Neuronal stem cell (in vitro differentiated cells): ENCODE data around the gene TOR3A.
A peak's percentile ranks its signal among the peaks of the same experiment; 100 is the strongest.

Source experiments
- DNase-seq: peaks from one replicate; pipeline ENCODE4 v3.0.0-alpha.2; 2013; ENCODE audit warnings: low spot score
- H2AFZ ChIP-seq: one replicate; pipeline ENCODE4 v1.6.1; 2013; ENCODE audit warnings: mild to moderate bottlenecking, low read length, inconsistent platforms
- H2AK5ac ChIP-seq: 2 replicates; pipeline ENCODE4 v1.6.1; 2013; ENCODE audit warnings: low read depth, mild to moderate bottlenecking, inconsistent platforms, low read length, moderate library complexity, mixed read lengths
- H2BK120ac ChIP-seq: 2 replicates; pipeline ENCODE4 v1.6.1; 2013; ENCODE audit warnings: low read depth, mild to moderate bottlenecking, inconsistent platforms, low read length, moderate library complexity, mixed read lengths
- H2BK12ac ChIP-seq: one replicate; pipeline ENCODE4 v1.6.1; 2013; ENCODE audit warnings: low read length, inconsistent platforms
- H2BK15ac ChIP-seq: 2 replicates; pipeline ENCODE4 v1.6.1; 2013; ENCODE audit warnings: mild to moderate bottlenecking, low read length, inconsistent platforms, mixed read lengths
- H2BK5ac ChIP-seq: one replicate; pipeline ENCODE4 v1.6.1; 2013; ENCODE audit warnings: inconsistent platforms, mild to moderate bottlenecking, low read length, moderate library complexity
- H3K14ac ChIP-seq: one replicate; pipeline ENCODE4 v1.6.1; 2013; ENCODE audit warnings: low read length, inconsistent platforms
- H3K18ac ChIP-seq: 2 replicates; pipeline ENCODE4 v1.6.1; 2013; ENCODE audit warnings: low read length, inconsistent platforms
- H3K23ac ChIP-seq: 2 replicates; pipeline ENCODE4 v1.6.1; 2013; ENCODE audit warnings: low read depth, mild to moderate bottlenecking, mixed read lengths, low read length, inconsistent platforms; ENCODE audit not compliant: poor library complexity
- H3K27ac ChIP-seq: replicated peaks from 3 replicates; pipeline ENCODE4 v1.5.1; 2013; ENCODE audit warnings: low read length, inconsistent platforms
- H3K27me3 ChIP-seq, 3 experiments: 2 replicates each; pipeline ENCODE4 v1.6.1; 2013; ENCODE audit warnings: low read length in 3 of 3, mild to moderate bottlenecking in 2 of 3, inconsistent platforms in 1 of 3, low read depth in 1 of 3, mixed read lengths in 1 of 3, moderate library complexity in 1 of 3; ENCODE audit not compliant: control insufficient read depth in 3 of 3, insufficient read depth in 3 of 3
- H3K36me3 ChIP-seq, 2 donors: replicated peaks in 1 of 2; 2 replicates each; pipeline ENCODE4 v1.6.1; 2013; ENCODE audit warnings: low read length in 2 of 2; ENCODE audit not compliant: control insufficient read depth in 2 of 2, insufficient read depth in 2 of 2
- H3K4ac ChIP-seq: 2 replicates; pipeline ENCODE4 v1.6.1; 2013; ENCODE audit warnings: inconsistent platforms, mild to moderate bottlenecking, low read length, moderate library complexity
- H3K4me1 ChIP-seq, 2 donors: 1 replicate in 1 of 2; 2 replicates in 1 of 2; pipeline ENCODE4 v1.6.1; 2013; ENCODE audit warnings: low read length in 2 of 2, low read depth in 1 of 2; ENCODE audit not compliant: control insufficient read depth in 2 of 2, insufficient read depth in 1 of 2
- H3K4me2 ChIP-seq: one replicate; pipeline ENCODE4 v1.6.1; 2013; ENCODE audit warnings: mild to moderate bottlenecking, low read length, inconsistent platforms; ENCODE audit not compliant: insufficient read depth, poor library complexity, severe bottlenecking
- H3K4me3 ChIP-seq, 2 donors: 2 replicates each; pipeline ENCODE4 v1.5.1; 2013; ENCODE audit warnings: low read length in 2 of 2, mild to moderate bottlenecking in 2 of 2, inconsistent platforms in 1 of 2, moderate library complexity in 1 of 2
- H3K79me1 ChIP-seq: one replicate; pipeline ENCODE4 v1.6.1; 2013; ENCODE audit warnings: low read depth, mild to moderate bottlenecking, inconsistent platforms, low read length, moderate library complexity
- H3K9ac ChIP-seq: one replicate; pipeline ENCODE4 v1.6.1; 2013; ENCODE audit warnings: mild to moderate bottlenecking, low read depth, low read length, inconsistent platforms; ENCODE audit not compliant: poor library complexity
- H3K9me3 ChIP-seq, 2 donors: replicated peaks in 1 of 2; 2 replicates each; pipeline versions ENCODE3 to v1.6.1; 2013; ENCODE audit warnings: low read length in 2 of 2, mild to moderate bottlenecking in 2 of 2, inconsistent platforms in 1 of 2, low read depth in 1 of 2, mixed read lengths in 1 of 2, moderate library complexity in 1 of 2; ENCODE audit not compliant: control insufficient read depth in 2 of 2, insufficient read depth in 1 of 2
- H4K8ac ChIP-seq: one replicate; pipeline ENCODE4 v1.6.1; 2013; ENCODE audit warnings: low read depth, mild to moderate bottlenecking, inconsistent platforms, low read length, moderate library complexity
- H4K91ac ChIP-seq: one replicate; pipeline ENCODE4 v1.6.1; 2013; ENCODE audit warnings: low read length, low read depth, mild to moderate bottlenecking, inconsistent platforms; ENCODE audit not compliant: poor library complexity
- WGBS, 2 donors: extraction: QIAGEN DNeasy Blood & Tissue Kit; methylation state at CpG; one replicate each; pipeline ENCODE4 v1.1.7; 2013; ENCODE audit warnings: missing lambda C conversion rate in 2 of 2, mixed read lengths in 1 of 2; ENCODE audit not compliant: insufficient read length in 2 of 2, insufficient replicate concordance in 1 of 2; ENCODE audit errors: extremely low coverage in 2 of 2; 5-methylcytosine and 5-hydroxymethylcytosine counted together

The TOR3A gene

DNA sequence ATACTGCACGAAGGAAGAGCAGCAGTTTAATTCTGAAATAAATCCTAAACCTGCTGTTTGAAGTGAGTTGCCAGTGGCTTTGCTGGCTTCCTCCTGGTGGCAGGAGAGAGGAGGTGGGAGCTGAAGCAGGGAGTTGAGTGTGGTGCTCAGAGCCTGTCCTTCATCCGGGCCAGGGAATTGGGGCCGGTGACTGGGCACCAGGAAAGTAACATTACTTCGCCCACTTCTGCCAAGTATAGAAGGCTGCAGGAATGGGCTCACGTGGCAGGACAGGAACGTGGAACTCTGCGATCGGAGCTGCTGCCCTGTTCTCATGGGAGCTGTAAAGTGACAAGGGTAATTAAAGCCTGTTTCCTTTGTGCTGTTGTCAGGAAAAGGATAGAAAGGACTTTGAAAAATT lies 8.7 kb downstream of the TOR3A start:
- no CpG with 5 or more reads among the region's 8 CpGs for WGBS, 2 donors
- H2BK5ac ChIP-seq = no peak overlapping the region
- H2BK12ac ChIP-seq = no peak overlapping the region
- H3K27me3 ChIP-seq = no peaks in the 10 kb centered on the region
- no peak overlapping the region for H4K8ac ChIP-seq
- no peak overlapping the region for H3K14ac ChIP-seq
- H3K36me3 ChIP-seq = peaks cover 27 to 82% of the 10 kb centered on the region in 2 donors
- DNase-seq = no peak
- H3K79me1 ChIP-seq = no peaks in the 10 kb centered on the region
- no peak overlapping the region for H3K9ac ChIP-seq
- H2AK5ac ChIP-seq = no peak overlapping the region
- peaks cover 0 to 3% of the 10 kb centered on the region in 2 donors for H3K4me1 ChIP-seq
- H3K18ac ChIP-seq = no peak overlapping the region
- no peak overlapping the region for H2BK120ac ChIP-seq
- H3K4me3 ChIP-seq = no peak overlapping the region
- H3K4ac ChIP-seq = no peak overlapping the region
- H3K4me2 ChIP-seq = no peak overlapping the region
- no peak overlapping the region for H3K27ac ChIP-seq
- no peak overlapping the region for H2BK15ac ChIP-seq
- no peak overlapping the region for H2AFZ ChIP-seq
- no peak overlapping the region for H4K91ac ChIP-seq
- H3K9me3 ChIP-seq = no peaks in the 10 kb centered on the region
- no peak overlapping the region for H3K23ac ChIP-seq

- Histone ChIP-seq H3K27ac (no peak overlapping the region), H3K79me1 (no peaks in the 10 kb centered on the region), H3K9ac (no peak overlapping the region), H4K8ac (no peak overlapping the region), H4K91ac (no peak overlapping the region), H3K36me3 (peaks cover 29 to 83% of the 10 kb centered on the region in 2 donors), H2BK5ac (no peak overlapping the region), H2AK5ac (no peak overlapping the region), H3K9me3 (no peaks in the 10 kb centered on the region), H2BK12ac (no peak overlapping the region), H3K4ac (no peak overlapping the region), H2BK120ac (no peak overlapping the region), H3K4me3 (no peak overlapping the region), H3K18ac (no peak overlapping the region), H2BK15ac (no peak overlapping the region), H3K4me1 (peaks cover 0 to 3% of the 10 kb centered on the region in 2 donors), H3K14ac (no peak overlapping the region), H2AFZ (no peak overlapping the region), H3K27me3 (no peaks in the 10 kb centered on the region), H3K23ac (no peak overlapping the region), H3K4me2 (no peak overlapping the region)
- no peak for DNase-seq
- WGBS, 2 donors = no CpG with 5 or more reads among the region's 4 CpGs
Measured at GRCh38 chr1:179090923-179091322, 9.1 kb downstream of the TOR3A start.

DNA sequence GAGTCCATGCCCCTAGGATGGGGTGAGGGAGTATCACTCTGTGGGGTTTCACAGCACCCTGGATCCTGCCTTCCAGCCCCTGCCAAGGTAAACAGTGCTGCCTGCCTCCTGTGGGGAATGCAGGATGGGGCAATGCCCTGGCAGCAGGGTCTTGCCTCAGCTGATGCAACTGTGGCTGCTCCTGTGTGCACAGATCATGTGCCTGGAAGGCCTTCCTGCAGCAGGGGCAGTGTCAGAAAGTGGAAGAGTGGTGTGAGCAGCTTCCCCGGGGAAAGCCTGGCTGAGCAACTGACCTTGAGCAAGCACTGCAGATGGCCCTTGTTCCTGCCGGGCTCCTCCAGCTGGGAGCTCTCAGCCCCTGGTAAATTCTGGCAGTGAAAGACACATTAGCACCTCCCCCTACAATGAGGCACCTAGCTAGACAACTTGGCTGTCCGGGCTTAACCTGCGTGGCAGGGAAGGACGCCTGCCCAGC lies 9.9 kb downstream of the TOR3A start:
- no CpG with 5 or more reads among the region's 5 CpGs for WGBS, 2 donors
- H3K23ac ChIP-seq = no peak overlapping the region
- no peak overlapping the region for H2AK5ac ChIP-seq
- H3K9ac ChIP-seq = no peak overlapping the region
- no peak overlapping the region for H4K91ac ChIP-seq
- no peak overlapping the region for H2BK120ac ChIP-seq
- H3K4ac ChIP-seq = no peak overlapping the region
- no peak for DNase-seq
- peaks cover 28 to 89% of the 10 kb centered on the region in 2 donors for H3K36me3 ChIP-seq
- H3K18ac ChIP-seq = peak overlapping the region; percentile 35
- H3K4me1 ChIP-seq = peaks cover 0 to 3% of the 10 kb centered on the region in 2 donors
- H4K8ac ChIP-seq = no peak overlapping the region
- H2AFZ ChIP-seq = no peak overlapping the region
- no peak overlapping the region for H2BK5ac ChIP-seq
- H3K27me3 ChIP-seq = no peaks in the 10 kb centered on the region
- no peak overlapping the region for H3K4me3 ChIP-seq
- H3K79me1 ChIP-seq = no peaks in the 10 kb centered on the region
- no peak overlapping the region for H3K14ac ChIP-seq
- H3K4me2 ChIP-seq = no peak overlapping the region
- H3K9me3 ChIP-seq = no peaks in the 10 kb centered on the region
- no peak overlapping the region for H2BK12ac ChIP-seq
- H2BK15ac ChIP-seq = no peak overlapping the region
- no peak overlapping the region for H3K27ac ChIP-seq

GRCh38 chr1:179092896-179093461 lies 11.1 kb downstream of the TOR3A start:
- no peak overlapping the region for H2BK12ac ChIP-seq
- H3K18ac ChIP-seq = no peak overlapping the region
- no peak overlapping the region for H2AFZ ChIP-seq
- H2BK15ac ChIP-seq = no peak overlapping the region
- no peak overlapping the region for H3K23ac ChIP-seq
- no peak overlapping the region for H4K8ac ChIP-seq
- H3K79me1 ChIP-seq = no peaks in the 10 kb centered on the region
- H3K4me3 ChIP-seq = no peak overlapping the region
- H2AK5ac ChIP-seq = no peak overlapping the region
- WGBS, 2 donors = no CpG with 5 or more reads among the region's 9 CpGs
- no peak overlapping the region for H3K9ac ChIP-seq
- H3K14ac ChIP-seq = no peak overlapping the region
- no peak overlapping the region for H3K4me2 ChIP-seq
- no peak overlapping the region for H3K4ac ChIP-seq
- no peak overlapping the region for H2BK120ac ChIP-seq
- H4K91ac ChIP-seq = no peak overlapping the region
- H3K27ac ChIP-seq = no peak overlapping the region
- peaks cover 33 to 91% of the 10 kb centered on the region in 2 donors for H3K36me3 ChIP-seq
- H2BK5ac ChIP-seq = no peak overlapping the region
- peaks cover 0 to under 1% of the 10 kb centered on the region in 2 donors for H3K4me1 ChIP-seq
- no peaks in the 10 kb centered on the region for H3K9me3 ChIP-seq
- H3K27me3 ChIP-seq = no peaks in the 10 kb centered on the region
- no peak for DNase-seq
